Epidermal melanocyte (primary cell): ENCODE data around the gene IRX6.

Source experiments
- DNase-seq: peaks from one replicate; pipeline ENCODE4 v3.0.0; 2011; ENCODE audit warnings: low spot score; ENCODE audit not compliant: insufficient read length

Gene IRX6

DNA sequence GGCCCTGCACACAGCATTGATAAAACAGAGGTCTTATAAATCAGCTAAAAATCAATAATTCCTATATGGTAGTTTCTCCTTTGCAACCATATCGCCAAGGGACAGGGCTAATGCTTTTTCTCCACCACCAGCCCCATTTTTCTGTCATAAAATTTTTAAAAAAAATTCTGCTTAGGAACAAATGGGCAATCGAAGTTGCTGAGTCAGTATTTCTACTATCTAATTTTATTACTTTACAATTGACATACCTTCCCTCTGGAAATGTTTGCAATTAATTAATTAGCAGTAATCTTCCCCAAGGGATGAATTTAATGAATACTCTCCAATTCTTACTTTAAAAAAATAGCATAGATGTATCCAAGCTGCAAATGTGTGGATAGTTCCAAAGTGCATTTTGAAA, 1.7 kb upstream of the IRX6 start:
- no peak for DNase-seq

GRCh38 chr16:55324285-55325079, 479 bp downstream of the IRX6 start:
- DNase-seq = no peak

GRCh38 chr16:55325080-55325447, 1.1 kb downstream of the IRX6 start:
- DNase-seq = no peak

DNA sequence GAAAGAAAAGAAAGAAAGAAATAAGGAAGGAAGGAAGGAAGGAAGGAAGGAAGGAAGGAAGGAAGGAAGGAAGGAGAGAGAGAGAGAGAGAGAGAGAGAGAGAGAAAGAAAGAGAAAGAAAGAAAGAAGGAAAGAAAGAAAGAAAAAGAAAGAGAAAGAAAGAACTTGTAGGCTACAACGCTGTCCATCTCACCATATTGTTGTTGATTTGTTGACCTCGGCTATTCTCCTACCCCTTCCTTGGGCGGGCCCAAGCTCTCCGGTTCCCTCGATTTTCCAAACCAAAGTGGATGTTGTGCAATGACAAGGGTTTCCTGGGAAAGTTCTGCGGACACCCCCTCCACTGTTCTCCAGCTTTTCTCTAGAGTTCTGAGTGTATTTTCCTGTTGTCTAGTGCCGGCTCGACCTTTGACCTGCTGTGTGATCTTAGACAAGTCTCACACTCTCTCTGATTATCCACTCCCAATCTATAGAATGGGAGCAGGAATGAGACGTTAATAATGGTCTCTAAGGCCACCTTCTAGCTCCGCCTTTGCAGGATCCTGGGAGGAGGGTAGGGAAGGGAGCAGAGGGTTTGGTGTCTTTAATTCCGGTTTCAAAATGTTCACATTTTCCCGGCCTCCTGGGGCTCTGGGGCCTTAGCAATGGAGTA, 1.6 kb downstream of the IRX6 start:
- DNase-seq = no peak

GRCh38 chr16:55326261-55327092, 2.5 kb downstream of the IRX6 start:
- DNase-seq = no peak

GRCh38 chr16:55328611-55329569, 4.9 kb downstream of the IRX6 start:
- DNase-seq = no peak

DNA sequence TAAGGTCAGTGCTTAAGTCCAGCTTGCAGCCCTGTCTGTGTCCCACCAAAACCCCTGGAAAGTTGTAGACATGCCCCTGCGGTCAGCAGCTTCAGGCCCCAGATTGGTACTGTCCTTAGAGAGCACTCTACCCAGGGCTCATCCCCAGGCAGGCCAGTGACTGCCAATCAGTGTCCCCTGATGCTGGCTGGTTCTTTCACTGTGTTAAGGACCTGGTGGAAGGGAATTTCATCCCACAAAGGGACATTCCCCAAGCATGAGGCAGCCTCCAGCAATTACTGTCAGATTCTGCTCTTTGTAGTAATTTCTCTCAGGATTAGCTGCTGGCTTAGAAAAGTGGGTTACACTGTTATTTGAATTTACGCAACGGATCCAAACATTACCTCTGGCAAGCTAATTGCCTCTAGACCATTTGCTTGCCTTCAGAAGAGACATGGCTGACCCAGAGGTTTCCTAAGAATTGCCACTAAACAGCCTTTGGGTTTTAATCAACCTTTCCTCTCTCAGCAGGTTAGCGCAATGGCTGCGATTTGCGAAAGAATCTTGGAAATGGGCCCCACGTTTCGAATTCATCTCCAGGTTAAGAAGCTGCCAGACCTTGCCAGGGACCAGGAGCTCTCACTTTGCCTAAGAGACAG, 5.9 kb downstream of the IRX6 start:
- no peak for DNase-seq

DNA sequence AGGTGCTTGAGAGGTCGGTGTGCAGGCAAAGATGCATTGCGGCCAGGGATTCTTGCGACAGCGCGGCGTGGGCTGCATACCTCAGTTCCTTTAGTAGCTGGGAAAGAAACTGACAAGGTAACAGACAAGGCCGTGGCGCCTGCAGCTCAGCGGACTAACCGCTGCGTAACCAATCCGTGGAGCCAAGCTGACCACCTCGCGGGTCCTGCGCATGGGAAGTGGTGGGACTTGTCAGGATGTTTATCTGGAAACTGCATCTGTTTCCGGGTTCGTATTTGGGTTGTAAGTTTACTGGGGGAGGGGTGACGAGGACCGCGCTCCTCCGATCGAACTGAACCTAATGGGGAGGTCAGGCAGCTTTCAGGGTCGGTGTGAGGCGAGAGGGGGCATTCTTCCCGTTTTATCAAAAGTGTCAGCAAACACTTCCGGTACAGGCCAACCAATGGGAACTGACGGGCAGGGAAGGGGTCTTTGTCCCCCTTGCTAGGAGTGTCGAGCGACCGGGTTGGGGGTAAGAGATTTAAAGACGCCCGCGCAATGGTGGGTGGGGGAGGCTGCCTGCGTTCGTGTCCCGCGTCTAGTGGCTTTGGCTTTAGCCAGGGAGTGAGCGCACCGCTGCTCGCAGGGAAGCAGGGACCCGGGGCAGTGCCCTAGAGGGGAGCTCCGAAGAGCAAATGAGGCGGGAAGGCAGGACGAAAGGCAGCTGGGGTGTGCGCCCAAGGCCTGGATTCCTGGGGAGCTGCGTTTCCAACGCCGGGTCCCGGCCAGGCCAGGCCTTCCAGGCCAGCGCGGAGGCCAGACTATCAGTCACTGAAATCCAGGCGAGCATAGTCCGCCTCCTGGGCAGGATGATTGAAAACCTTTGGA, 7.0 kb downstream of the IRX6 start:
- no peak for DNase-seq

DNA sequence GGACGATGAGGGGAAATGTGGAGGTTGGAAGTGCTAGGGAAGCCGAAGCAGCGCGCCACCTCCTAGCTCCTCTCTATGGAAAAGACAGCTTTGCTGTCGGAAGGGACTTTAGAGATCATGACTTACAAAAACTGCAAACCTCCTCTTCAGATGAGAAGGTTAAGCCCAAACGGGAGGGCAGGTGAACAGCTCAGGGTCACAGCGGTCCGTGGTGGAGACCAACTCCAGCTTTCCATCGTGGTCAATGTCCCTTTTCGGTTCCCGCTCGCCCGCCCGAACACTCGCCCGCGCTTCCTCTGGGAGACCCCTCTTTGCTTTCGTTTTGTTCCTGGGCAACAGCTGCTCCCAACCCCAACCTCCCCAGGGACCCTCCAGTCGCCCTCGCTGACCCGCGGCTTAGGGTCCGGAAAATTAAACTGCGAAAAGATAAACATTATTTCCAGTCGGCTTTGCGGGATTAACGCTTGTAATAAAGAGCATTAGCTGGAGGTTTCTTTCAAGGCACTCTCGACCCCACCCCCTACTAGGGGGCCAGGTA, 7.7 kb downstream of the IRX6 start:
- no peak for DNase-seq

DNA sequence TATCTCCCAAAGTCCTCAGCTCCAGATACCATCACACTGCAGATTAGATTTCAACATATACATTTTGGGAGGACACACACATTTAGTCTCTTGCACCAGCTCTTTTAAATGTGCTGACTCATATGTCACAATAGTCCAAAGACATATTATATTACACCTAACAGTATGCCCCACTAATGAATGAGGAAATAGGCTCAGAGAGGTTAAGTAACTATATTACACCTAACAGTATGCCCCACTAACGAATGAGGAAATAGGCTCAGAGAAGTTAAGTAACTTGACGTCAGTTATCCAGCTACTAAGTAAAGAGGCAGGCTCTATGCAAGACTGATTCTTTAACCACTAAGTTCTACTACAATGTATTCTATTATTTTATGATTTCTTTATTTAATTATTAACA, 9.7 kb downstream of the IRX6 start:
- no peak for DNase-seq

- no peak for DNase-seq
Observed at GRCh38 chr16:55338646-55339045, 14.6 kb downstream of the IRX6 start.

GRCh38 chr16:55340445-55340844, 16.4 kb downstream of the IRX6 start:
- no peak for DNase-seq

DNA sequence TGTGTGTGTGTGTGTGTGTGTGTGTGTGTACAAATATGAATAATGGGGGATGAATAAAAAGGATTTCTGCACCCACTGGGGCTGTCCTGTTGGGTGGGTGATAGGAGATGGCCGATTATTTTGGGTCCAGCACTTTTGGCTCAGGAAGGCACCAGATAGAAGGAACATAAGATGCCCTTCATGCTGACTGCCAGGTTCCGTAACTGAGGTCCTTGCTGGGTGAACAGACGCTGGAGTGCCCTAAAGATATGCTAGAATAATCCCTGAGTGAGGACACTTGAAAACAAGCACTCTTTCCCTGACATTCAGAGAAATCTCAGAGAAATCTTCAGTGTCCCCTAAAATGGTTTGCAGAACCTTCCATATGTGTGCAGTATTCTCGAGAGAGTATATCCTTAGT, 17.7 kb downstream of the IRX6 start:
- no peak for DNase-seq

- DNase-seq = no peak
Observed at GRCh38 chr16:55346475-55346874, 22.5 kb downstream of the IRX6 start.

- no peak for DNase-seq
Observed at GRCh38 chr16:55349867-55350266, 25.9 kb downstream of the IRX6 start.

- no peak for DNase-seq
Observed at GRCh38 chr16:55350984-55351383, 27.0 kb downstream of the IRX6 start.

DNA sequence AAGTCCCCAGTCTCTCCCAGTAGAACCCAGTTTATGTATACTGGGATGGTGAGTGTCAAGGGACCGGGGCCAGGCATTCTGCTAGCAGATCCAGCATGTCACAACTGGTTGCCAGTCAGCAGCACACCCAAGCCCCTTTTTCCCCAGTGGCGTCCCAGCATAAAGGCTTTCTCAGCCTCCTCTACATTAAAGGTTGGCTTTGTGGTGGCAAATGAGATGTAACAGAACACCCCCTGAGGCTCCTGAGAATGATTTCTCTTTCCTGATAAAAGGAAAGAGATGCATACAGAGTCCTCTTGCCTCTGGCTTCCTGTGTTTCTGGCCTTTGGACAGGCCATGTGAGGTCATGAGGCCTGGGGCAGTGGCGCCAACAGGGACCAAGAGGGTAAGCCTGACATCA, 27.9 kb downstream of the IRX6 start:
- DNase-seq = no peak

DNA sequence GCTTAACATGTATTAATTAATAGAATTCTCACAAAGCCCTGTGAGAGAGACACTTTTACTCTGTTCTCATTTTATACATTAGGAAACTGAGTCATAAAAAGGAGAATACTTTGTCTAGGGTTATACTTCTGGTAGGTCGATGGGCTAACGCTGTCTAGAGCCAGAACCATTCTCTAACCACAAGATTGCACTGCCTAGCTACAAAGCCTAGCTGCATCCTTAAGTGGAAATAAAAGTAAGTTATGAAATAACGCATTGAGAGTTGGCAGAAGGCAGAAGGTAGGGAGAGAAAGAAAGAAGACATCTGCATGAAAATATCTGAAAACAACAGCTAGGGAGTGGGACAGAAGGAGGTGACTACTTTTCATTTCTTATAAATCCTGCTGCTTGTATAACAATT, 33.2 kb downstream of the IRX6 start:
- DNase-seq = no peak

GRCh38 chr16:55359946-55360345, 35.9 kb downstream of the IRX6 start:
- no peak for DNase-seq
